Liver (tissue), 9 donors: ENCODE results near the gene GPR157. TPM values are rescaled to one million over a fixed set of nuclear protein-coding genes. Genes with fewer than 3 reads are reported as not detected.

ENCODE experiments used
- DNase-seq: peaks from one replicate; pipeline ENCODE4 v3.0.0-alpha.2; 2017; ENCODE audit warnings: low spot score
- H3K27ac ChIP-seq, 2 donors: one replicate each; pipeline ENCODE4 v1.7.0; 2013; ENCODE audit warnings: inconsistent platforms in 2 of 2, low read length in 2 of 2, control low read depth in 1 of 2, low read depth in 1 of 2, mild to moderate bottlenecking in 1 of 2
- H3K27me3 ChIP-seq, 4 donors: one replicate each; pipeline versions ENCODE4 v1.6.1 to v1.7.0; 2013; ENCODE audit warnings: low read length in 3 of 4, inconsistent platforms in 1 of 4, mild to moderate bottlenecking in 1 of 4, moderate library complexity in 1 of 4; ENCODE audit not compliant: control insufficient read depth in 4 of 4, insufficient read depth in 4 of 4
- H3K36me3 ChIP-seq, 4 donors: one replicate each; pipeline versions ENCODE4 v1.6.1 to v1.7.0; 2013; ENCODE audit warnings: low read length in 3 of 4, mild to moderate bottlenecking in 3 of 4, low read depth in 1 of 4, moderate library complexity in 1 of 4; ENCODE audit not compliant: control insufficient read depth in 4 of 4, insufficient read depth in 3 of 4
- H3K4me1 ChIP-seq, 4 donors: one replicate each; pipeline versions ENCODE4 v1.6.1 to v1.7.0; 2013; ENCODE audit warnings: low read length in 3 of 4, mild to moderate bottlenecking in 3 of 4, moderate library complexity in 1 of 4; ENCODE audit not compliant: control insufficient read depth in 4 of 4, insufficient read depth in 4 of 4
- H3K4me3 ChIP-seq, 3 donors: one replicate each; pipeline versions ENCODE4 v1.6.1 to v1.7.0; 2013; ENCODE audit warnings: low read length in 3 of 3, control low read depth in 1 of 3, low read depth in 1 of 3, mild to moderate bottlenecking in 1 of 3
- H3K9ac ChIP-seq, 2 donors: one replicate each; pipeline ENCODE4 v1.7.0; 2013; ENCODE audit warnings: low read length in 2 of 2, mild to moderate bottlenecking in 2 of 2, moderate library complexity in 2 of 2, control low read depth in 1 of 2, low read depth in 1 of 2
- H3K9me3 ChIP-seq, 4 donors: one replicate each; pipeline versions ENCODE4 v1.6.1 to v1.7.0; 2013; ENCODE audit warnings: low read length in 3 of 4; ENCODE audit not compliant: control insufficient read depth in 4 of 4
- ATF3 ChIP-seq: IDR thresholded peaks from 2 replicates; pipeline ENCODE4 v1.6.1; 2016; ENCODE audit warnings: antibody characterized with exemption
- CTCF ChIP-seq: fragments of 150-350 bp; IDR thresholded peaks from 2 replicates; pipeline ENCODE4 v1.5.1; 2017; ENCODE audit warnings: improper control_type of control experiment, low read depth, low read length; ENCODE audit not compliant: missing input control
- EGR1 ChIP-seq, 2 donors: IDR thresholded peaks; 2 replicates each; pipeline ENCODE4 v1.6.1; 2016 to 2018; ENCODE audit warnings: antibody characterized with exemption in 2 of 2, low read depth in 2 of 2
- FOXA1 ChIP-seq: IDR thresholded peaks from 2 replicates; pipeline ENCODE4 v1.6.1; 2016; ENCODE audit warnings: antibody characterized with exemption
- FOXA2 ChIP-seq: IDR thresholded peaks from 2 replicates; pipeline ENCODE4 v1.6.1; 2016; ENCODE audit warnings: antibody characterized with exemption
- GABPA ChIP-seq, 2 donors: IDR thresholded peaks in 1 of 2; conservative IDR thresholded peaks in 1 of 2; 2 replicates each; pipeline ENCODE4 v1.6.1; 2016; ENCODE audit warnings: antibody characterized with exemption in 2 of 2, mild to moderate bottlenecking in 1 of 2, moderate library complexity in 1 of 2
- HNF4G ChIP-seq: IDR thresholded peaks from 2 replicates; pipeline ENCODE4 v1.6.1; 2016; ENCODE audit warnings: antibody characterized with exemption
- JUND ChIP-seq, 2 donors: IDR thresholded peaks; 2 replicates each; pipeline ENCODE4 v1.6.1; 2016; ENCODE audit warnings: antibody characterized with exemption in 2 of 2
- MAX ChIP-seq: IDR thresholded peaks from 2 replicates; pipeline ENCODE4 v1.6.1; 2016; ENCODE audit warnings: antibody characterized with exemption
- NR2F2 ChIP-seq: IDR thresholded peaks from 2 replicates; pipeline ENCODE4 v1.6.1; 2016; ENCODE audit warnings: antibody characterized with exemption
- RAD21 ChIP-seq, 2 donors: IDR thresholded peaks; 2 replicates each; pipeline ENCODE4 v1.6.1; 2016; ENCODE audit warnings: antibody characterized with exemption in 2 of 2, mild to moderate bottlenecking in 2 of 2
- RXRA ChIP-seq, 2 donors: IDR thresholded peaks; 2 replicates each; pipeline ENCODE4 v1.6.1; 2017 to 2018; ENCODE audit warnings: antibody characterized with exemption in 2 of 2, mild to moderate bottlenecking in 1 of 2
- TAF1 ChIP-seq: conservative IDR thresholded peaks from 2 replicates; pipeline ENCODE4 v1.6.1; 2016; ENCODE audit warnings: antibody characterized with exemption, mild to moderate bottlenecking
- YY1 ChIP-seq: IDR thresholded peaks from 2 replicates; pipeline ENCODE4 v1.6.1; 2016; ENCODE audit warnings: antibody characterized with exemption, mild to moderate bottlenecking
- ZBTB33 ChIP-seq: IDR thresholded peaks from 2 replicates; pipeline ENCODE4 v1.6.1; 2016; ENCODE audit warnings: antibody characterized with exemption
- WGBS: extraction: QIAGEN DNeasy Blood & Tissue Kit; methylation state at CpG from one replicate; pipeline ENCODE4 v1.1.7; 2013; 5-methylcytosine and 5-hydroxymethylcytosine counted together
- polyA plus RNA-seq, 2 donors: library from polyadenylated mRNA; stranded (reverse) in 1 of 2; unstranded in 1 of 2; fragments of 200-250 nt in 1 of 2; fragments of >200 nt in 1 of 2; fragmentation: Nextera tagmentation in 1 of 2; extraction: Ambion mirVana in 1 of 2; gene quantifications; one replicate each; pipeline versions ENCODE4 v1.2.1 to v1.2.3, GENCODE V29; 2013 to 2015
- total RNA-seq, 2 donors: library from RNA; depleted of rRNA; stranded (reverse); fragments of >200 nt; gene quantifications; one replicate each; pipeline ENCODE4 v1.2.3, GENCODE V29; 2014
- donor health status: healthy.
- donor health status: healthy.
- donor health status: healthy.
- donor health status: healthy.
- donor health status: healthy.

The GPR157 gene
- total and polyA plus RNA-seq, 4 donors, result 1.3 to 7.0 (median 2.2) TPM

- no peak overlapping the region for H3K4me3 ChIP-seq
- no peak overlapping the region for H3K9ac ChIP-seq
- H3K9me3 ChIP-seq, result no peaks in the 10 kb centered on the region
- H3K27me3 ChIP-seq, result no peaks in the 10 kb centered on the region
- H3K27ac ChIP-seq, result no peak overlapping the region
- no peaks in the 10 kb centered on the region for H3K4me1 ChIP-seq
- TF ChIP-seq ATF3, result no peak
- no peak for TF ChIP-seq MAX
- TF ChIP-seq JUND (IDR thresholded peaks at IDR 0.05), result no peak
- DNase-seq, result no peak
- 90% methylated on average over 16 of the region's 16 CpGs for WGBS
- no peaks in the 10 kb centered on the region for H3K36me3 ChIP-seq
Observed at GRCh38 chr1:9150582-9151327, 21.9 kb upstream of the GPR157 start.

GRCh38 chr1:9149837-9150581 lies 21.1 kb upstream of the GPR157 start:
- DNase-seq, result no peak
- H3K4me3 ChIP-seq, result no peak overlapping the region
- TF ChIP-seq RXRA (IDR thresholded peaks at IDR 0.05) (no peak), CTCF (no peak), RAD21 (IDR thresholded peaks at IDR 0.05) (no peak), FOXA2 (no peak), YY1 (no peak), NR2F2 (no peak), EGR1 (IDR thresholded peaks at IDR 0.05; ENCODE audit: low read depth in 2 of 2) (no peak), ATF3 (no peak), TAF1 (no peak), HNF4G (no peak), GABPA (IDR thresholded peaks at IDR 0.05 in 1 of 2, conservative IDR thresholded peaks at IDR 0.05 in 1 of 2) (no peak), JUND (IDR thresholded peaks at IDR 0.05) (no peak), ZBTB33 (no peak), MAX (no peak), FOXA1 (no peak)
- no peaks in the 10 kb centered on the region for H3K36me3 ChIP-seq
- H3K27ac ChIP-seq, result no peak overlapping the region
- no peak overlapping the region for H3K9ac ChIP-seq
- WGBS, result 87% methylated on average over 17 of the region's 17 CpGs
- no peaks in the 10 kb centered on the region for H3K9me3 ChIP-seq
- H3K27me3 ChIP-seq, result no peaks in the 10 kb centered on the region
- no peaks in the 10 kb centered on the region for H3K4me1 ChIP-seq
